Progenitor cell of endocrine pancreas (in vitro differentiated cells): ENCODE results near the gene PHF21A. TPM values are rescaled to one million over a fixed set of nuclear protein-coding genes. Genes with fewer than 3 reads are reported as not detected.

Source experiments
- DNase-seq: peaks from one replicate; pipeline ENCODE4 v3.0.0; 2021; ENCODE audit warnings: low spot score; ENCODE audit not compliant: unreplicated experiment
- H3K27ac Mint-ChIP-seq: 2 replicates; pipeline ENCODE4 v1.8.0; 2021; ENCODE audit warnings: mild to moderate bottlenecking, moderate library complexity, mixed read lengths
- H3K27me3 Mint-ChIP-seq: 2 replicates; pipeline ENCODE4 v1.8.0; 2021; ENCODE audit warnings: mixed read lengths
- H3K36me3 Mint-ChIP-seq: 2 replicates; pipeline ENCODE4 v1.8.0; 2022; ENCODE audit warnings: mixed read lengths; ENCODE audit not compliant: insufficient read depth
- H3K4me1 Mint-ChIP-seq: 2 replicates; pipeline ENCODE4 v1.8.0; 2021; ENCODE audit warnings: low read depth, mixed read lengths
- H3K4me3 Mint-ChIP-seq: 2 replicates; pipeline ENCODE4 v1.8.0; 2021; ENCODE audit warnings: low read depth, mild to moderate bottlenecking, moderate library complexity, mixed read lengths
- H3K9me3 Mint-ChIP-seq: 2 replicates; pipeline ENCODE4 v1.8.0; 2021; ENCODE audit warnings: low read depth, mixed read lengths
- CTCF ChIP-seq: fragments of 200-600 bp; sonication (generic); IDR thresholded peaks from one replicate; pipeline ENCODE4 v1.5.0; 2021; ENCODE audit warnings: antibody characterized with exemption, mild to moderate bottlenecking; ENCODE audit not compliant: unreplicated experiment
- total RNA-seq: library from RNA; stranded (reverse); gene quantifications from 2 replicates; pipeline ENCODE4 v1.2.1, GENCODE V29; 2021

PHF21A gene
- total RNA-seq, 1 donor from 2014 or later, result 70.1 TPM

GRCh38 chr11:46050662-46051061 is 70.6 kb downstream of the PHF21A start:
- no peak overlapping the region for H3K4me3 Mint-ChIP-seq
- peaks cover 32% of the 10 kb centered on the region for H3K4me1 Mint-ChIP-seq
- no peaks in the 10 kb centered on the region for H3K27me3 Mint-ChIP-seq
- peaks cover 5% of the 10 kb centered on the region for H3K36me3 Mint-ChIP-seq
- H3K27ac Mint-ChIP-seq, result no peak overlapping the region
- DNase-seq, result no peak
- H3K9me3 Mint-ChIP-seq, result no peaks in the 10 kb centered on the region
- no peak for TF ChIP-seq CTCF

GRCh38 chr11:46050003-46050461 is 71.2 kb downstream of the PHF21A start:
- peaks cover 33% of the 10 kb centered on the region for H3K4me1 Mint-ChIP-seq
- TF ChIP-seq CTCF, result no peak
- H3K27ac Mint-ChIP-seq, result no peak overlapping the region
- DNase-seq, result no peak
- no peaks in the 10 kb centered on the region for H3K9me3 Mint-ChIP-seq
- peaks cover 5% of the 10 kb centered on the region for H3K36me3 Mint-ChIP-seq
- no peaks in the 10 kb centered on the region for H3K27me3 Mint-ChIP-seq
- H3K4me3 Mint-ChIP-seq, result no peak overlapping the region

GRCh38 chr11:46049325-46049897 is 71.8 kb downstream of the PHF21A start:
- H3K9me3 Mint-ChIP-seq, result no peaks in the 10 kb centered on the region
- H3K4me1 Mint-ChIP-seq, result peaks cover 36% of the 10 kb centered on the region
- H3K36me3 Mint-ChIP-seq, result peaks cover 5% of the 10 kb centered on the region

GRCh38 chr11:46048198-46048597 is 73.1 kb downstream of the PHF21A start:
- Mint-ChIP-seq H3K27me3 (no peaks in the 10 kb centered on the region), H3K4me1 (peaks cover 39% of the 10 kb centered on the region), H3K9me3 (no peaks in the 10 kb centered on the region), H3K4me3 (no peak overlapping the region), H3K27ac (no peak overlapping the region), H3K36me3 (peaks cover 5% of the 10 kb centered on the region)
- DNase-seq, result no peak
- TF ChIP-seq CTCF, result no peak

More at GRCh38 chr11:46049325-46049897, 71.8 kb downstream of the PHF21A start:
- H3K27me3 Mint-ChIP-seq, result no peaks in the 10 kb centered on the region
- no peak for TF ChIP-seq CTCF
- no peak for DNase-seq
- no peak overlapping the region for H3K27ac Mint-ChIP-seq
- no peak overlapping the region for H3K4me3 Mint-ChIP-seq

- Mint-ChIP-seq H3K27ac (no peak overlapping the region), H3K4me1 (peaks cover 39% of the 10 kb centered on the region), H3K9me3 (no peaks in the 10 kb centered on the region), H3K4me3 (no peak overlapping the region), H3K27me3 (no peaks in the 10 kb centered on the region), H3K36me3 (peaks cover 5% of the 10 kb centered on the region)
- TF ChIP-seq CTCF, result no peak
- DNase-seq, result no peak
Measured at GRCh38 chr11:46047520-46047919, 73.7 kb downstream of the PHF21A start.
